HG03045 (cell line): Measurements from ENCODE around the gene GPC6.

Experiments
- ATAC-seq: cut with Tn5 transposase; IDR thresholded peaks from one replicate; pipeline ENCODE4 v1.9.1; 2021; ENCODE audit warnings: mild to moderate bottlenecking, moderate library complexity; ENCODE audit not compliant: unreplicated experiment

Gene GPC6

DNA sequence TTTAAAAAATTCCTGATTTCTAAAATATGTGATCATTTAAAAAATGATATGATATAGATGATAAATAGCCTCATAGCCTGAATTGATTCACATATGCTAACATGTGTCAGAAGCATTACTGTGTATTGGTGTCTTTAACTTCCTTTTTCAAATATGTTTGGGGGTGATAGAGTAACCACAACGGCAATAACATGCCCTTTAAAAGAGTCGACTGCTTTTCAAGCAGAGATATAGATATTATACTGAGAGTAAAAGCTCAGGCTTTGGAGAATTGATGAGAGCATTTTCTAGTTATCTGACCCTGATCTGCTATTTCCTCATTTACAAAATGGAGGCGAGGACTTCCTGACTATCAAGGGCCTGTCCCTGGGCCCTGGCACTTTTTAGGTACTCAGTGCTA, 992.3 kb downstream of the GPC6 start:
- ATAC-seq: no peak

DNA sequence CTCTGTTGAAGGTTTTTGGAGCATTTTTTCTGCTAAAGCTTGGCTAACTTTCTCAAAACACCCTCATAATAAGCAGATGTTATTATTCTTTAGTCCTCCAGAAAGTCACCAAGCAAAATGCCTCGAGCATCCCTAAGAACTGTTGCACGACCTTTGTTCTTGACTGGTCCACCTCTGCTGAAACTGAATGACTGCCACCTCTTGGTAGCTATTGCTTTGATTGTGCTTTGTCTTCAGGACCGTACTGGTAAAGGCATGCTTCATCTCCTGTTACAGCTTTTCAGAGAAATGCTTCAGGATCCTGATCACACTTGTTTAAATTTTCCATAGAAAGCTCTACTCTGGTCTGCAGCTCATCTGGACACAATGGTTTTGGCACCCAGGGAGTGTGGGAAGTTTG, 998.1 kb downstream of the GPC6 start:
- no peak for ATAC-seq

DNA sequence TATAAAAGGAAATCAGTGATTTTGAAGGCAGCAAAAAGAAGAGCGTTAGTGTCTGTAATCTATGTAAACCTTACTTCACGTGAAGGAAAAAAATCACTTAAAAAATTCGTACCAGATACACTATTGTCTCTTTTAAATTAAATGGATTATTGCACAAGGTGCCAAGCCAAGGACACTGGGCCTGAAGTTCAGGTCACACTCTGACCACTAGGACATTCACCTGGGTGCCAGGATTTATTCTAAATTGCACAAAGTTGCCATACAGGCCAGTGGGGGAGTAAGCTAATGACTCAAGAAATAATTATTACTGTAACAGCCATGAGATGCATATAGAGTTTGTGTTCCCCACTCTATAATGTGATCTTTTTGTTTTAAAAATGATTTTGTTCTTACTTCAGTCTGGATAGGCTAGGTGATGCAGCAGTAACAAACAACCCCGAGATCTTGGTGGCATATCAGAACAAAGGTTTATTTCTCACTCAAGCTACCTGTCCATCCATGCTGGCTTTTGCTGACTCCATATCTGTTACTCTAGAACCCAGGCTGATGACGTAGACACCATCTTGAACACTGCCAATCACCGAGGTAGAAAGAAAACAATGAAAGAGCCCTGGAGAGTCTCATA, 1000.8 kb downstream of the GPC6 start:
- ATAC-seq: no peak

GRCh38 chr13:94228763-94229162, 1002.2 kb downstream of the GPC6 start:
- no peak for ATAC-seq

DNA sequence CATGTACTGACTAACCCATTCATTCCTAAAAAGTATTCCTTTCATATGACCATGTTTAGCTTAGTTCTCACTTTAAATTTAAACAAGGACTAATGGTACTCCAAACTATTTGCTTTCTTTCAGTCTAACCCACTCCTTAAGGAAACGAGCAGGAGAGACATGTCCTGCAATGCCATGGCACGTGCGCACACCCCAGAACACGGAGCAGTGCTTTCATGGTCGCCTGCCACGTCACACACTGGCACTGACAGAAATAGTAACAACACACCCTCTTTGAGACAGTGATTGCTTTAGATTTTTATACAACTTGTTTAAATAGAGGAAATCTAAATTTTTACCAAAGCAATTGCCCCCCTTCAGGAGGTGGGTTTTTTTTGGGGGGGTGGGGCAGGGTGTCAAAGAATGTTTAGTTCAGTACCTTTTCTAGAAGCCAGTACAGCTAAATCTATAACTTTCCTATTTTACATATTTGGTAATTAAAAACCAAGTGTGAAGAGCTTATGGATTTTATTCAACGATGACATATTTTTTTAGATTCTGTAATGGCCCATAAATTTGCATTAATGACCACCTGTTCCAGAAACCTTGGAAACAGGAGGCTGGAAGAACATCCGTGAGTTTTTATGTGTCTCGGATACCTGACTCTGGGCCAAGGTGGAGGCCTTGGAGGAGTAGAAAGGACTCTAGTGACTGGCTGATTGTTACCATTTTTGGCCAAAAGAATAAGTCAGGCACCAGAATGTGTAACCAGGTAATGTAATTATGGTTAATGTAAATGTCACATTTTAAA, 1005.7 kb downstream of the GPC6 start:
- no peak for ATAC-seq

DNA sequence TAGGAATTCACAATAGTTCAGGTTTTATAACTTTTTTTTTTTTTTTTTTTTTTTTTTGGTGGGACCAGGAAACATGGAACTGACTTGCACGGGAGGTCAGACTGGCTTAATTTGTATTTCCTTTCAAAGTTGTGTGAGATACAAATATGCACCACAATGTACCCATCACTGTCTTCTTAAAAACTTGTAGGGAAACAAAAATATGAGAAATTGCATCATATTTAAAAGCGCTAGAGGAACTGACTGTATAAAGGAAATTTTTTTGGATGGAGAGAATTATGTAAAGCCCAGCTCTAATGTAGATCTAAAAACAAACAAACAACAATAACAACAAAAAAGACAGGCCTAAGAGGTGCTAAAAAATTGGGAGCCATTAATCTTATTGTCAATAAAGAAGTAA, 1006.3 kb downstream of the GPC6 start:
- no peak for ATAC-seq

DNA sequence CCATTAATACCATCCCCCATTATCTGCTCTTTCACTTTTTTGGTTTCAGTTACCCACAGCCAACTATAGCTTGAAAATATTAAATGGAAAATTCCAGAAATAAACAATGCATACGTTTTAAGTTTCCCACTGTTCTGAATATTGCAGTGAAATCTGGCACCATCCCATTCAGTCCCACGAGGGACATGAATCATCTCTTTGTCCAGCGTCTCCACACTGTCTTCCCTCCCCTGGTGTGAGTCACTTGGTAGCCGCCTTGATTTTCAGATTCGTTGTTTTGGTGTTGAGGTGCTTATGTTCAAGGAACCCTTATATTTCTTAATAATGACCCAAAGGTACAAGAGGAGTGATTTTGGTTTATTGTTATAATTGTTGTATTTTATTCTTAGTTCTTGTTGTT, 1006.8 kb downstream of the GPC6 start:
- no peak for ATAC-seq

DNA sequence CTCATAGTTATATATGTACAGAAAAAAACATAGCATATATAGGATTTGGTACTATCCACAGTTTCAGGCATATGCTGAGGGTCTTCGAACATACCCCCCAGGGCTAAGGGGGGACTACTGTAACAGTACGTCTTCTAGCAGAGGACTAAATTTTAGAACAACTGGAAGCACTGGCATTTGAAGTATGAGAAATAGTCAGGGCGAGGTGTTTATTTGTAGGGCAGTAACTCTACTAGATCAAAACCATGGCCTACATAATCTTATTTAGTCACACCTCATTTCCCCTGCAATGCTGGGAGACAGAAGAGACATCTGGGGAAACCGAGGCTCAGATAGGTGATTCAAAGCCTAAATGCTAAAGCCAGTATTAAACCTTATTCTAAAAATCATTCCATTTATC, 1007.2 kb downstream of the GPC6 start:
- no peak for ATAC-seq

GRCh38 chr13:94234738-94235137, 1008.1 kb downstream of the GPC6 start:
- no peak for ATAC-seq

- ATAC-seq: no peak
These were observed 1009.5 kb downstream of the GPC6 start for GRCh38 chr13:94236132-94236531.

DNA sequence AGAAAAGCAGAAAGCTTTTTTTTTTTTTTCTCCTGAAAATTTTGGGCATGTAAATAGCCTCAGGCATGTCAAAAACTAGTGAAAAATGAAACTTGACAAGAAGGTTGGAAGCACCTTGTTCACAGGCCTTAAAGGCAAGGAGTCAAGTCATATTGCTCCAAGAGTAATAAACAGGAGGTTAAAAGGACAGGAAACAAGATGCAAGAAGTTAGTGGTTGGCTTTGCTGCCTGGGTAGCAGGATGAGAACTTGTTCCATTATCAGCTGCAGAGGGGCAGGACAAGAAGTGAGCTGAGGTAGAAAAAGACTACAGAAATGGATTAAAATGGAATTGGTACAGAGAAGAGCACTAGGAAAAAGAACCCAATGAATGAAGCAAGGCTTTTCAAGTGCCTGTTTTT, 1010.3 kb downstream of the GPC6 start:
- ATAC-seq: no peak

DNA sequence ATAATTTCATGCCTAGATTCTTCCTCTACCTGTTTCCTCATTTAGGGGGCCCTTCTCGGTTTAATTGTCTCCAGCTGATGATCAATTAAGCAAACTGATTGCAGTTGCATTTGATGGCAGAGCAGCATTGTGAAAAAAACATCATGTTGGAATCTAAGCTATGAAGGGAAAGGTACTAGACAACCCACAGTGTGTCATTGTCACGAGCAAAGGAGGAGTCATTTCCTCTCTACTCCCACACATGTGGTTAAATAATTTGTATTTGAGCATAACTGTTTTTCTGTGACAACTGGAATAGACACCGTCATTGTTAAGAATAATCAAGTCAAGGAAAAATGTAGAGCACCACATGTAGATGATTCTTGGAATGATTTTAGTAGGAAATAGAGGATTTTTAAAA, 1012.5 kb downstream of the GPC6 start:
- ATAC-seq: no peak

DNA sequence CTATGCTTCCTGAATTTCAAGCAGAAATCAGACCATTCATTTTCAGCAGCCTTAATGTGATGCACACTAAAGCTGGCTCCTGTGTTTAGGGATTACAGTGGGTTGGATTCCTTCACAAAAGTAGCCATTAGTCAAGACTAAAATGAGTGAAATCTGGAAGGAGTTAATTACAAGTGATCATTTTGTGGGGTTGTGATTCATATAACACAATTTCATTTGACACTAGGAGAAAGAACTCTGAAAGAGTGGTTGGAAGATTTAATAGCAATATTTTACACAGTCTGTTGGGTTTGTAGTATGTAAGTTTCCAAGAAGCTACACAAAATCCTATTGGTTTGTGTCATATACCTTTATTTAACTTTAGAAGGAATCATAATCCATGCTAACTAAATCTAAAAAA, 1015.9 kb downstream of the GPC6 start:
- ATAC-seq: no peak

GRCh38 chr13:94243551-94243950, 1016.9 kb downstream of the GPC6 start:
- ATAC-seq: no peak

DNA sequence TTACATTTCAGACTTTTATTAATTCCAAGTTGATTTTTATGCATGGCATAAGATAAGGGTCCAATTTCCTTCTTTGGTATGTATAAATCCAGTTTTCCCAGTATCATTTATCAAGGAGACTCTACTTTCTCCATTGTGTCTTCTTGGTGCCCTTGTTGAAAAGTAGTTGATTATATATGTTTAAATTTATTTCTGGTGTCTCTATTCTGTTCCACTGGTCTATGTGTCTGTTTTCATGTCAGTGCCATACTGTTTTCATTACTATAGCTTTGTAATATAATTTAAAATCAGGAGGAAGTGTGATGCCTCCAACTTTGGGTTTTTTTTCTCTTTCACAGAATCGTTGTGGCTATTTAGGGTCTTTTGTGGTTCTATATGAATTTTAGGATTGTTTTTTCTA, 1019.9 kb downstream of the GPC6 start:
- no peak for ATAC-seq

DNA sequence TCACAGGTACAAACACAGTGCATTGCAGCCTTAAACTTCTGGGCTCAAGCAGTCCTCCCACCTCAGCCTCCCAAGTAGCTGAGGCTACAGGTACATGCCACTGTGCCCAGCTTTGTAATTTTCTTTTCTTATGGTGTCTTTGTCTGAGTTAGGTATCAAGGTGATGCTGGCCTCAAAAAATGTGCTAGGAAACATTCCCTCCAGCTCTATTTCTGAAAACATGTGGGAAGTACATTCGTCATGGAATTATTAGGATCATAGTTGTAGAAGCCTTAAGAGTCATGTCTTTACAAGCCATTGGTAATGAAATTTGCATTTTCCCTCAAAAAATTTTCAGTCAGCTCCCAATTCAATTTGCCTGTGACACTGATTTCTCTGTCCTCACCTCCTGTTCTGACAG, 1021.3 kb downstream of the GPC6 start:
- ATAC-seq: no peak

- no peak for ATAC-seq
These were observed 1022.0 kb downstream of the GPC6 start for GRCh38 chr13:94248454-94249228.

- ATAC-seq: no peak
These were observed 1022.9 kb downstream of the GPC6 start for GRCh38 chr13:94249512-94249911.

GRCh38 chr13:94251831-94252608, 1025.4 kb downstream of the GPC6 start:
- ATAC-seq: no peak

GRCh38 chr13:94254737-94255136, 1028.1 kb downstream of the GPC6 start:
- no peak for ATAC-seq

DNA sequence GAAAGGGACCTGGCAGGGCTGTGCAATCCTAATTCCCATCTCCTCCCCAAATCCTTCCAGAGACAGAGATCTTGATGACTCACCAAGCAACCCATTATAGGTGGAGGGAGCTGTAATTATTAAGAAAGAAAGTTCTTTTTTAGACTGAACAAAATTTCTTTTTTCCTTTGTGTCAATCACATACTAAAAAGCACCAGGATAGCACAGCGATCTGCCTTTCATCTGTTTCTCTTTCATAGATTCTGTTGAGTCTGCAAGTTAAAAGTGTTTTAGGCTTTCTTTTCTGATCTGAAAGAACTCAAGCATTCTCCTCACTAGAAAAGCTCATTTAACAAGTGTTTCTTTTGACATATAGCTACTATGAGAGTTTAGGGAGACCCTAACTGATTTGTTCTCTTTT, 1030.1 kb downstream of the GPC6 start:
- no peak for ATAC-seq
